ENCODE measurements around the gene GRIFIN.

The GRIFIN gene

DNA sequence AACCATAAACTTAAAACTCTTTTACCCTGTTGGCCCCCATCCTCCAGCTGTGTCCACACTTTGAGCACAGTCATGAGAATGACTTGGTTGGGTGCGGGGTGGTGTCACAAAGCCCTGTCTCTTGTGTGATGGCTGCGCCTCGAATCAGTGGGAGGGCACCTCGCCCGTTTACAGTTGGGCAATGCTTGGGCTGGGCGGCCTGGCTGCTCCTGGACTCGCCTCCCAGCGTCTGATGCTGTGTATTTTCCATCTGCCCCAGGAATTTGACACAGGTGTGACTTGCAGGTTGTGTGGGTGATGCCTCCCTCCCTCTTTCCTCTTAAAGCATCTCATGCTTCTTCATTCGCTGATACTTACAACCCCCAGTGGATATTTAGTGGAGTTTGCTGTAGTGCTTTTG is 39.1 kb downstream of the GRIFIN start:
- H3K9me3 ChIP-seq (ENCODE audit: low read length), result no peaks in the 10 kb centered on the region
- no peaks in the 10 kb centered on the region for H3K27me3 ChIP-seq (ENCODE audit: insufficient read depth, low read length)
- H3K27ac ChIP-seq (ENCODE audit: low read depth, low read length, poor library complexity, severe bottlenecking), result no peak overlapping the region
- TF ChIP-seq, protein P1, sequence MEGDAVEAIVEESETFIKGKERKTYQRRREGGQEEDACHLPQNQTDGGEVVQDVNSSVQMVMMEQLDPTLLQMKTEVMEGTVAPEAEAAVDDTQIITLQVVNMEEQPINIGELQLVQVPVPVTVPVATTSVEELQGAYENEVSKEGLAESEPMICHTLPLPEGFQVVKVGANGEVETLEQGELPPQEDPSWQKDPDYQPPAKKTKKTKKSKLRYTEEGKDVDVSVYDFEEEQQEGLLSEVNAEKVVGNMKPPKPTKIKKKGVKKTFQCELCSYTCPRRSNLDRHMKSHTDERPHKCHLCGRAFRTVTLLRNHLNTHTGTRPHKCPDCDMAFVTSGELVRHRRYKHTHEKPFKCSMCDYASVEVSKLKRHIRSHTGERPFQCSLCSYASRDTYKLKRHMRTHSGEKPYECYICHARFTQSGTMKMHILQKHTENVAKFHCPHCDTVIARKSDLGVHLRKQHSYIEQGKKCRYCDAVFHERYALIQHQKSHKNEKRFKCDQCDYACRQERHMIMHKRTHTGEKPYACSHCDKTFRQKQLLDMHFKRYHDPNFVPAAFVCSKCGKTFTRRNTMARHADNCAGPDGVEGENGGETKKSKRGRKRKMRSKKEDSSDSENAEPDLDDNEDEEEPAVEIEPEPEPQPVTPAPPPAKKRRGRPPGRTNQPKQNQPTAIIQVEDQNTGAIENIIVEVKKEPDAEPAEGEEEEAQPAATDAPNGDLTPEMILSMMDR (IDR thresholded peaks at IDR 0.05; ENCODE audit: low read length), result no peak
- TF ChIP-seq EZH2 (IDR thresholded peaks at IDR 0.05; ENCODE audit: borderline replicate concordance, low read length), result no peak
- H3K9ac ChIP-seq (ENCODE audit: low read length), result no peak overlapping the region
- no peaks in the 10 kb centered on the region for H3K4me1 ChIP-seq (ENCODE audit: insufficient read depth, low read length, severe bottlenecking)
- no peaks in the 10 kb centered on the region for H3F3A ChIP-seq (ENCODE audit: insufficient read depth, low read length)
- H4K20me1 ChIP-seq (ENCODE audit: insufficient read depth, low read length), result no peaks in the 10 kb centered on the region
- H3K36me3 ChIP-seq (ENCODE audit: insufficient read depth, low read length), result no peaks in the 10 kb centered on the region; the same call in 1 of the 2 replicates
- no peaks in the 10 kb centered on the region for H3K79me2 ChIP-seq (ENCODE audit: insufficient read depth, low read length)
- H3K4me3 ChIP-seq (ENCODE audit: low read depth, low read length, poor library complexity, severe bottlenecking), result no peak overlapping the region
- no peaks in the 10 kb centered on the region for H3K9me2 ChIP-seq (ENCODE audit: low read depth, low read length)
- H2AFZ ChIP-seq (ENCODE audit: low read length), result no peak overlapping the region
- no peak overlapping the region for H3K4me2 ChIP-seq (ENCODE audit: low read length)

- H3K4me1 ChIP-seq (ENCODE audit: insufficient read depth, low read length, severe bottlenecking), result no peaks in the 10 kb centered on the region
- H2AFZ ChIP-seq (ENCODE audit: low read length), result no peak overlapping the region
- H3K27me3 ChIP-seq (ENCODE audit: insufficient read depth, low read length), result no peaks in the 10 kb centered on the region
- H3K9me2 ChIP-seq (ENCODE audit: low read depth, low read length), result no peaks in the 10 kb centered on the region
- H3K27ac ChIP-seq (ENCODE audit: low read depth, low read length, poor library complexity, severe bottlenecking), result no peak overlapping the region
- no peaks in the 10 kb centered on the region for H3K79me2 ChIP-seq (ENCODE audit: insufficient read depth, low read length)
- TF ChIP-seq, protein P1 (IDR thresholded peaks at IDR 0.05; ENCODE audit: low read length), result no peak
- no peak for TF ChIP-seq EZH2 (IDR thresholded peaks at IDR 0.05; ENCODE audit: borderline replicate concordance, low read length)
- H3K36me3 ChIP-seq (ENCODE audit: insufficient read depth, low read length), result no peaks in the 10 kb centered on the region; the same call in 1 of the 2 replicates
- H3K4me3 ChIP-seq (ENCODE audit: low read depth, low read length, poor library complexity, severe bottlenecking), result no peak overlapping the region
- H3F3A ChIP-seq (ENCODE audit: insufficient read depth, low read length), result no peaks in the 10 kb centered on the region
- no peak overlapping the region for H3K4me2 ChIP-seq (ENCODE audit: low read length)
- no peaks in the 10 kb centered on the region for H4K20me1 ChIP-seq (ENCODE audit: insufficient read depth, low read length)
- no peak overlapping the region for H3K9ac ChIP-seq (ENCODE audit: low read length)
- no peaks in the 10 kb centered on the region for H3K9me3 ChIP-seq (ENCODE audit: low read length)
Measured at GRCh38 chr7:2436341-2437104, 39.7 kb downstream of the GRIFIN start.

GRCh38 chr7:2435146-2435545 is 41.1 kb downstream of the GRIFIN start:
- no peaks in the 10 kb centered on the region for H3K79me2 ChIP-seq (ENCODE audit: insufficient read depth, low read length)
- H3K36me3 ChIP-seq (ENCODE audit: insufficient read depth, low read length), result no peaks in the 10 kb centered on the region; the same call in 1 of the 2 replicates

More at GRCh38 chr7:2435146-2435545, 41.1 kb downstream of the GRIFIN start:
- H3K27ac ChIP-seq (ENCODE audit: low read depth, low read length, poor library complexity, severe bottlenecking), result no peak overlapping the region
- H4K20me1 ChIP-seq (ENCODE audit: insufficient read depth, low read length), result no peaks in the 10 kb centered on the region
- no peak overlapping the region for H3K4me2 ChIP-seq (ENCODE audit: low read length)
- H3K9me3 ChIP-seq (ENCODE audit: low read length), result no peaks in the 10 kb centered on the region
- no peaks in the 10 kb centered on the region for H3K9me2 ChIP-seq (ENCODE audit: low read depth, low read length)
- no peak overlapping the region for H3K4me3 ChIP-seq (ENCODE audit: low read depth, low read length, poor library complexity, severe bottlenecking)
- no peaks in the 10 kb centered on the region for H3K27me3 ChIP-seq (ENCODE audit: insufficient read depth, low read length)
- H3K4me1 ChIP-seq (ENCODE audit: insufficient read depth, low read length, severe bottlenecking), result no peaks in the 10 kb centered on the region
- H2AFZ ChIP-seq (ENCODE audit: low read length), result no peak overlapping the region
- H3F3A ChIP-seq (ENCODE audit: insufficient read depth, low read length), result no peaks in the 10 kb centered on the region
- no peak overlapping the region for H3K9ac ChIP-seq (ENCODE audit: low read length)
- TF ChIP-seq, protein P1 (IDR thresholded peaks at IDR 0.05; ENCODE audit: low read length), result no peak
- TF ChIP-seq EZH2 (IDR thresholded peaks at IDR 0.05; ENCODE audit: borderline replicate concordance, low read length), result no peak
